ENCODE results near the gene MLLT6.

DNA sequence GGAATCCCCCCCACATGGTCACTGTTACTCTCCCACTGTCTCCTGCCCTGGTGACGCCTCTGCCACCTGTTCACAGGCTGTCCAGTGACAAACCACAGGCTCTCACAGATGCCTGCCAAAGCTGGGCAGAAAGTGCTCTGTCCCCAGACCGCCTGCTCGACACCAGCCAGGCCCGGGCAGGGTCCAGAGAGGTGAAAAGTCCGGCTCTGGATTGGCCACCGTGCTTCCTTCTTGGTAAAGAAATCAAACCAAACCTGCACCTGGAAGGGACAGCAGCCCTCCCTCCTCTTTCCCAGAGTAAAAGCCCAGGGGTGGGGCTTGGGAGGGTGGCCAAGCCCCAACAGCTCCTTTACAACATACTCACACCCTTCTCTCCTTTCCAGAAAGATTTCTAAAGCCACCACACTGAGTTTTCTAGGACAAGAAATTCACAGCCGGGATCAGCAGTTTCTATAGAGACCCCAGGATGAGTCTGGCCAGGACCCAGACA, 36.9 kb downstream of the MLLT6 start:
- TF ChIP-seq CTCF (IDR thresholded peaks at IDR 0.05; ENCODE audit: insufficient read depth, low read depth, low read length) (no peak), EZH2 (IDR thresholded peaks at IDR 0.05; ENCODE audit: insufficient read depth, low read length) (no peak)

All from astrocyte (in vitro differentiated cells and primary cell).